Measurements from ENCODE around the gene WIPI1.
"Not testable (repeated sequence)": the region's sequence is repeated elsewhere in the genome, so short reads cannot be mapped to it uniquely, and the experiment has no call there.

WIPI1 gene

DNA sequence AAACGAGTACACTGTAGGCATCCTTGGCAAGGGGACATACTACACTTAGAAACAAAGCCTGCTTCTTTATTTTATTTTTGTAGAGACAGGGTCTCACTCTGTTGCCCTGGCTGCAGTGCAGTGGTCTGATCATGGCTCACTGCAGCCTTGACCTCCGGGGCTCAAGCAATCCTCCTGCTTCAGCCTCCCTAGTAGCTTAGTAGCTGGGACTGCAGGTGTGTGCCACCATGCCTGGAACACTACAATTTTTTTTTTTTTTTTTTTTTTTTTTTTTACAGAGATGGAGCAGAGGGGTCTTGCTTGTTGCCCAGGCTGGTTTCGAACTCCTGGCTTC lies 78.2 kb downstream of the WIPI1 start:
- TF ChIP-seq, protein P1, sequence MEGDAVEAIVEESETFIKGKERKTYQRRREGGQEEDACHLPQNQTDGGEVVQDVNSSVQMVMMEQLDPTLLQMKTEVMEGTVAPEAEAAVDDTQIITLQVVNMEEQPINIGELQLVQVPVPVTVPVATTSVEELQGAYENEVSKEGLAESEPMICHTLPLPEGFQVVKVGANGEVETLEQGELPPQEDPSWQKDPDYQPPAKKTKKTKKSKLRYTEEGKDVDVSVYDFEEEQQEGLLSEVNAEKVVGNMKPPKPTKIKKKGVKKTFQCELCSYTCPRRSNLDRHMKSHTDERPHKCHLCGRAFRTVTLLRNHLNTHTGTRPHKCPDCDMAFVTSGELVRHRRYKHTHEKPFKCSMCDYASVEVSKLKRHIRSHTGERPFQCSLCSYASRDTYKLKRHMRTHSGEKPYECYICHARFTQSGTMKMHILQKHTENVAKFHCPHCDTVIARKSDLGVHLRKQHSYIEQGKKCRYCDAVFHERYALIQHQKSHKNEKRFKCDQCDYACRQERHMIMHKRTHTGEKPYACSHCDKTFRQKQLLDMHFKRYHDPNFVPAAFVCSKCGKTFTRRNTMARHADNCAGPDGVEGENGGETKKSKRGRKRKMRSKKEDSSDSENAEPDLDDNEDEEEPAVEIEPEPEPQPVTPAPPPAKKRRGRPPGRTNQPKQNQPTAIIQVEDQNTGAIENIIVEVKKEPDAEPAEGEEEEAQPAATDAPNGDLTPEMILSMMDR (IDR thresholded peaks at IDR 0.05): no peak
- DNase-seq (ENCODE audit: low spot score): no peak
- no peak overlapping the region for H3K4me3 ChIP-seq
- H3K27ac ChIP-seq: peak overlapping the region; percentile 83 to 95

DNA sequence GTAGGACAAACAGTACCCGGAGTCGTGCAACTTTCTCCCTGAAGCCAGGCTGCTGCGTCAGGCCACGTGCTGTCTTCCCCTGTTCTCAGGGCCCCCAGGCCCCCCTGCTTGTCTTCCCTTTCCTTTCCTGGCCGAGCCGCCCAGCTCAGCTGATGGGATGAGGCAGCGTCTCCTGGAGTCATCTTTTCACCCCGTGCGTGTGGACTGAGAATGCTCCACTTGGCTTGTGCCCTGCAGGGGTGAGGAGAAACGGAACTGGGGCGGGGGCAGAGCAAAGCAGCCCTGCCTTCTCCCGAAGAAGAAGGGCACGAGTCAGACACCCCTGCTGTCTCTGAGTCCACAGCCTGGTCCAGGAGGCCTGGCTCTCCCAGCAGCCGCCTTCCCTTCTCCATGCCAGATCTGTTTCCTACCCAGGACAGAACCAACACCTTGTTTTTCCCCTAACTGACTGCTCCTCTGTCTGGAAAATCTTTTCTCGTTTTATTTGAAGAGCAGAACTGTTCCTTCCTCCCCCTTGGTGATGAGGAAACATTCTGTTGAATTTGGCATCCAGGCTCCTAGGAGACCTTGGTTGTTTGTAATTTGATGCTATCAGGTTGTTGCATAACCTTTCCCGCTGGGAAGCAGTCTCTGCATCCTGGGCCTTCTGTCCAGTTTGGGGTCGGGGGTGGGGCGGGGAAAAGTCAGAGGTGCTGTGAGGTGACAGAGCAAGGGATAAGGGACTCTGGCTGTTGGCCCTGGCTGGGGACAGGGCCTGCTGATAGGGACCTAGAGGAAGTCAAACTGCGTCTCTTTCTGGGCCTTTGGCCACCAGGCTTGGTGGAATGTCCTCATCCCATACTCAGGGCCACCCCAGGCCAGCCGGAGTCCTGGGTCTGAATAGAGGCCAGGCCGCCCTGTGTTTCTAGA lies 78.8 kb downstream of the WIPI1 start:
- TF ChIP-seq, protein P1 (IDR thresholded peaks at IDR 0.05): no peak
- DNase-seq (ENCODE audit: low spot score): peak; percentile 96
- peak overlapping the region; percentile 83 to 95 for H3K27ac ChIP-seq
- H3K4me3 ChIP-seq: peak overlapping the region; percentile 28

DNA sequence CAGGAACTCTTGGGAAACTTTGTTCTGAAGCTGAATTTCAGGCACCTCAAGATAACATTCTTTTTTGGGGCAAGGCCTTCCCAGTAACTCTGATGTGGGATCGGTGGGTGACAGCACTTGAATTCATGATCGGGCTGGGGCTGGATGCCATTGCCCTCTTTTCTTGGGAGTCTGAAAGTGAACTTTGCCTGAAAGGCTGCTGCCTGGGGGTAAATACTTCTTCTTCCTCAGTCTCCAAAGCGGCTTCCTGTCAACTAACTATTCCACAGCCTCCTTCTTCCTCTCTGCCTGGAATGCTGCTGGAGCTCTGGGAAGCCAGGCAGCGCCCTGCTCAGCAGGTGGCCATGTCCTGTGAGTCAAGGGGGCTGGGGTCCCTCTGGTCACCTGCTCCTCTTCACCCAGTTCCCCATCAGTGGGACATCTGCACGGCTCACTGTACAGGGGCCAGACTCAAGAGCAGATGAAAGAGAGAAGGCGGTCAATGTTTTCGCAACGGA lies 79.5 kb downstream of the WIPI1 start:
- H3K4me3 ChIP-seq: peak overlapping the region; percentile 28
- TF ChIP-seq, protein P1 (IDR thresholded peaks at IDR 0.05): no peak
- peak overlapping the region; percentile 83 to 95 for H3K27ac ChIP-seq
- no peak for DNase-seq (ENCODE audit: low spot score)

DNA sequence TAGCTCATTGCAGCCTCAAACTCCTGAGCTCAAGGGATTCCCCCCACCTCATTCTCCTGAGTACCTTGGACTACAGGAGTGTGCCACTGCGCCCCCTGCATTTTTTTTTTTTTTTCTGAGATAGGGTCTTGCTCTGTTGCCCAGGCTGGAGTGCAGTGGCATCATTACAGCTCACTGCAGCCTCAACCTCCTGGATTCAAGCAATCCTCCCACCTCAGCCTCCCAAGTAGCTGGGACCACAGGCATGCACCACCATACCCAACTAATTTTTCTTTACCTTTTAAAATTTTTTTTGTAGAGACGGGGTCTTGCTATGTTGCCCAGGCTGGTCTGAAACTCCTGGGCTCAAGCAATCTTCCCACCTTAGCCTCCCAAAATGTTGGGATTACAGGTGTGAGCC lies 81.1 kb downstream of the WIPI1 start:
- DNase-seq (ENCODE audit: low spot score); H3K4me3 ChIP-seq; H3K27ac ChIP-seq: not testable (repeated sequence)

DNA sequence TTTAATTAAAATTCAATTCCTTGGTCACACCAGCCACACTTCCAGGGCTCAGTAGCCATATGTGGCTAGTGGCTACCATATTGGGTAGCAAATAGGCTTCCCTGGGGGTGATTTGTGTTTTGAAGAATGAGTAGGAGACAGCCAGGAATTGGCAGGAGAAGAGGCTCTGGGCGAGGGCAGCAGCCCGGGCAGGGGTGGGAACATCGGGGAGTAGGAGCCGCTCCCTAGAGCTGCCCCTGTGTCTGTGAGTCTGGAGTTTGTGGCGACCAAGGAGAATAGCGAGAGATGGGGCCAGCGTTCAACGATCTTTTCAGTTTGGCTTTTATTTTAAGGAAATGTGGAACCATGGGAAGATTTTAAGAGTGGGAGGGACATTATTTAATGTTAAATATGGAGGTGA lies 81.7 kb downstream of the WIPI1 start:
- H3K4me3 ChIP-seq: no peak overlapping the region
- no peak overlapping the region for H3K27ac ChIP-seq
- DNase-seq (ENCODE audit: low spot score): no peak
- TF ChIP-seq, protein P1 (IDR thresholded peaks at IDR 0.05): no peak

Data from coronary artery (tissue), 2 donors.